AG09319 (cell line): Measurements from ENCODE around the gene ATG16L1.

Experiments used
- DNase-seq: peaks from one replicate; pipeline ENCODE4 v3.0.0-alpha.2; 2010; ENCODE audit warnings: low read depth; ENCODE audit errors: extremely low read depth
- CTCF ChIP-seq: IDR thresholded peaks from 2 replicates; pipeline ENCODE4 v1.5.1; 2011; ENCODE audit warnings: low read depth, mild to moderate bottlenecking, inconsistent platforms, low read length, moderate library complexity

The ATG16L1 gene

GRCh38 chr2:233251306-233252116 lies at the start of gene ATG16L1:
Gene ATG16L1, plus strand, starts transcription at chr2:233251673. Its CDS starts 155 bp downstream, at chr2:233251828.
- DNase-seq, result peak; percentile 89
- TF ChIP-seq CTCF, result peak; percentile 96

GRCh38 chr2:233202531-233202944 lies 48.9 kb upstream of the ATG16L1 start:
- DNase-seq, result no peak
- no peak for TF ChIP-seq CTCF

GRCh38 chr2:233203060-233203459 lies 48.4 kb upstream of the ATG16L1 start:
- no peak for DNase-seq
- TF ChIP-seq CTCF, result no peak

GRCh38 chr2:233204286-233204936 lies 47.1 kb upstream of the ATG16L1 start:
- no peak for DNase-seq
- TF ChIP-seq CTCF, result no peak

GRCh38 chr2:233208382-233209116 lies 42.9 kb upstream of the ATG16L1 start:
- TF ChIP-seq CTCF, result no peak
- no peak for DNase-seq

- TF ChIP-seq CTCF, result no peak
- no peak for DNase-seq
Measured at GRCh38 chr2:233209117-233209532, 42.3 kb upstream of the ATG16L1 start.
